IPS-20b (cell line): ENCODE measurements around the gene BDNF.

Source experiments
- H3K27ac ChIP-seq: one replicate; pipeline ENCODE4 v1.5.1; 2013; ENCODE audit warnings: low read length
- H3K27me3 ChIP-seq: 2 replicates; pipeline ENCODE4 v1.6.1; 2013; ENCODE audit warnings: mild to moderate bottlenecking, low read length, inconsistent platforms; ENCODE audit not compliant: insufficient read depth
- H3K36me3 ChIP-seq: 2 replicates; pipeline ENCODE4 v1.6.1; 2013; ENCODE audit warnings: low read depth, mild to moderate bottlenecking, inconsistent platforms, low read length, moderate library complexity; ENCODE audit not compliant: insufficient read depth
- H3K4me1 ChIP-seq: 2 replicates; pipeline ENCODE4 v1.6.1; 2013; ENCODE audit warnings: mild to moderate bottlenecking, control low read depth, inconsistent platforms, low read length, moderate library complexity; ENCODE audit not compliant: insufficient read depth
- H3K4me3 ChIP-seq: 2 replicates; pipeline ENCODE4 v1.5.1; 2013; ENCODE audit warnings: mild to moderate bottlenecking, low read length, inconsistent platforms
- H3K9ac ChIP-seq: 2 replicates; pipeline ENCODE4 v1.6.1; 2013; ENCODE audit warnings: low read depth, mild to moderate bottlenecking, inconsistent platforms, low read length, moderate library complexity
- H3K9me3 ChIP-seq: 2 replicates; pipeline ENCODE4 v1.6.1; 2013; ENCODE audit warnings: mild to moderate bottlenecking, low read depth, low read length, inconsistent platforms; ENCODE audit not compliant: insufficient read depth

The BDNF gene

DNA sequence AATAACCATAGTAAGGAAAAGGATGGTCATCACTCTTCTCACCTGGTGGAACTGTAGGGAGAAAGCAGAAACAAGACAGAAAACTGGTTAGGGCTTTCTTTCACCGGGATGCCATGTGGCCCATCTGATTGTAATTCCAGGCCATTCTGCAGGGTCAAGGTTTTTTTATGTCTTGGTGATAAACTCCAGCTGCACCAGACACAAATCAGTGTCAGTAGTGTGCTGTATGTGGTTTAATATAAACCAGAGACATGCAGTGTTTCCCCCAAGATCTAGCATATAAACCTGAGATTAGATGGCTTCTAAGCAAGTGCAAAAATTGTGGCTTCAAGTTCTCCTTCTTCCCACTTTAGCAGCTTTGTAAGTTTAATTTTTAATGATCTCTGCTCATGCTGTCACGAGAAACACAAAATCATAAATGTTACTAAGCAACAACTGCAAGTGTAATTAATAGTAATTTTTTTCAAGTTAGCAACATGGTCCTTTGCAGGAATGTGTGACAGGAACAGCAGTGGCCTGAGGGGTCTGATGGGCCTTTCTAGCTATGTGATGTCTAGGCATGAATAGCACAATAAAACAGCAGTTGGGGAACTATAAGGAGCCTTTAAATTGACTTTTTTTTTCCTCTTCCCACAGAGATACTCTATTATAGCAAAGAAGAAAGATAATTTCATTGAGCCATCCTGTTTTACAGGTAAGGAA lies 41.6 kb downstream of the BDNF start:
- Histone ChIP-seq H3K4me3 (no peak overlapping the region), H3K9me3 (no peaks in the 10 kb centered on the region), H3K4me1 (peaks cover 8% of the 10 kb centered on the region), H3K9ac (no peak overlapping the region), H3K27me3 (no peaks in the 10 kb centered on the region), H3K36me3 (no peaks in the 10 kb centered on the region), H3K27ac (no peak overlapping the region)

- peaks cover 8% of the 10 kb centered on the region for H3K4me1 ChIP-seq
- no peaks in the 10 kb centered on the region for H3K9me3 ChIP-seq
- no peak overlapping the region for H3K27ac ChIP-seq
- H3K36me3 ChIP-seq: no peaks in the 10 kb centered on the region
- H3K27me3 ChIP-seq: no peaks in the 10 kb centered on the region
- H3K4me3 ChIP-seq: no peak overlapping the region
- H3K9ac ChIP-seq: no peak overlapping the region
These were observed 43.3 kb downstream of the BDNF start for GRCh38 chr11:27656806-27657483.

DNA sequence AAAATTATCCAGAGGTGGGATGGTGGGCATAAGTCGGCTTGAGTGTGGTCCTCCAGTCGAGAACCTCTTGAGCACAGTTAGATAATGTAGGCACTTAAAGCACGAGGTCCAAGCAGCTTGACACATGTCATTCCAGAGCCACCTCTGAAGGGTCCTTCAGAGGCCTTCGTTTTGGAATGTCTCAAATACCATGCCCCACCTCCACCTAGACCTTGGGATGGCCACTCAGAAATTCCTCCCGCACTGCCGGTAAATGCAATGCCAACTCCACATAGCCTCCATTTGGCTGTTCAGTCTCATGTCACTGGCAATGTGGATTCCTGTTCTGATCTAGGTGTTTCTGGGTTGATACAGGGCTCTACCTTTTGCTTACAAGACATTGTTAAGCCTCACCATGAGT lies 43.9 kb downstream of the BDNF start:
- H3K27me3 ChIP-seq: no peaks in the 10 kb centered on the region
- no peaks in the 10 kb centered on the region for H3K36me3 ChIP-seq
- peaks cover 8% of the 10 kb centered on the region for H3K4me1 ChIP-seq
- H3K4me3 ChIP-seq: no peak overlapping the region
- no peaks in the 10 kb centered on the region for H3K9me3 ChIP-seq
- H3K27ac ChIP-seq: no peak overlapping the region
- H3K9ac ChIP-seq: no peak overlapping the region

DNA sequence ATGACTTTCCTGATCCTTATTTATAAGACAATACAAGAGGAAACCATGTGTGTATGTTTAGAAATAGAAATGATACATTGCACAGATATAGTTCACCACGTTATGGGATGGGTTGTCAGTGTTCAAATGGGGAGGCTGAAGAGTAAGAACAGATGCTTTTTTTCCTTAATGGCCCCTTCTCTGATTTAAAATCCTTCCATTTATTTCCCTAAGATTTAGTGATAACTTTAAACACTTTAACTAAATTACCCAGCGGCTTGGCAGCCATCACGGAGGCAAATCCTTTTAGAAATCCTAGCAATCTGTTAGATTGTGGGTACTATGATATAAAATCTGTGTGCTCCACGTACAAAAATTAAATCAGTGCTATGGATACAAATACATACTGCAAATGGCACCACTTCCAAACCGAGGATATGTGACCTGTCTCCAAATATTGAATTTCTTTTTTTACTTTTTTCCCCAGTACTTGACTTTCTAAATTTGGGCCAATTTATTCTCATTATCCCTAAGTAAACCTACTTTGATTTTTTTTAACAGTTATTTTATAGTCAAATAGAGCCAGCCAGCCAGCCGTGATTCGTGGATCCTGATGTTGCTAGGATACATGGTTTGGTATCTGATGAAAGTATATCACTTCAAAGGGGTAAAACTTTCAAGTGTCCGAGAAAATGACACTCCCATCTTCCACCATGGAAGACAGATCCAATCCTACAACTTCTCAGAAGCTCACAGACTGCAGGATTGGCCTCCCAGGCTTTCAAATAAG lies 46.1 kb downstream of the BDNF start:
- no peak overlapping the region for H3K27ac ChIP-seq
- no peak overlapping the region for H3K9ac ChIP-seq
- no peaks in the 10 kb centered on the region for H3K36me3 ChIP-seq
- no peak overlapping the region for H3K4me3 ChIP-seq
- H3K9me3 ChIP-seq: no peaks in the 10 kb centered on the region
- peaks cover 15% of the 10 kb centered on the region for H3K4me1 ChIP-seq
- H3K27me3 ChIP-seq: no peaks in the 10 kb centered on the region

DNA sequence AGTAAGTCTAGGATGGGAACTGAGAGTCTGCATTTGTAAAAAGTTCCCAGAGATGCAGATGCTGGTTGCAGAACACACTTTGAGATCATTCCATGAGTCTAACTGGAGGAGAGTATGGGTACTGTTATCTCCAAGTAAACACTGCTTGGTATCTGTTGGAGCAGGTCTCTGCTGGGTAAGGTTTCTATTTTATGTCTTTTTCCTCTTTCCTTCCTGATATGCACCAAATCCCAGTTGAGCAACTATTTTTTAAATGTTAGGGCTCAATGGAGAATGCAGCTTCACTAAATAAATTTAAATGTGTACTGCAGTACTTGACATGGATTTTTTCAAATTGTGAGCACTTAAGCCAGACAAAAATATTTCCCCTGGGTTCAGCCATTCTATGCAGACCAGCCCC lies 48.5 kb downstream of the BDNF start:
- no peak overlapping the region for H3K27ac ChIP-seq
- no peaks in the 10 kb centered on the region for H3K27me3 ChIP-seq
- H3K36me3 ChIP-seq: no peaks in the 10 kb centered on the region
- no peak overlapping the region for H3K4me3 ChIP-seq
- peaks cover 9% of the 10 kb centered on the region for H3K4me1 ChIP-seq
- H3K9me3 ChIP-seq: no peaks in the 10 kb centered on the region
- H3K9ac ChIP-seq: no peak overlapping the region

- no peaks in the 10 kb centered on the region for H3K36me3 ChIP-seq
- no peak overlapping the region for H3K4me3 ChIP-seq
- no peaks in the 10 kb centered on the region for H3K9me3 ChIP-seq
- H3K9ac ChIP-seq: no peak overlapping the region
- 0 out of 2 replicates have a peak, but pooled peaks cover 7% of the 10 kb centered on the region for H3K4me1 ChIP-seq
- H3K27ac ChIP-seq: no peak overlapping the region
- H3K27me3 ChIP-seq: no peaks in the 10 kb centered on the region
These were observed 49.3 kb downstream of the BDNF start for GRCh38 chr11:27650988-27651387.

DNA sequence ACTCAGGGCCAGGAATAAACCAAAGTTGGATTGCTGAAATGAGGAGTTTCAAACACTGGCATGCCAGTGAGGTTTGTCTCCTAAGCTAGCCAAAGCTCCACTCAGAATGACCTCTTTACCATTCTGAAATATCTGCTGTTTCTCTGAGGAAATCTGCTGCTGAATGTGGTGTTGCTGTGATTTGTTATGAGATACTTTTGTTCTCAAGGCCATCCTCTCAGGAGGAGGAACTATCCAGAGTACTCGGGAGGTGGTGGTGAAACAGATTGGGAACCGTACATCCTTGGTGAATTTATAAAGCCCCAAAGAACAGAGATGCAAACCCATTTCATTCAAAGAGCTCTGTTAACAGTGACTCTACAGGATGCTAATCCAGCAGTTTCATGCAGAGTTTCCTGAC lies 50.5 kb downstream of the BDNF start:
- Histone ChIP-seq H3K27me3 (no peaks in the 10 kb centered on the region), H3K9ac (no peak overlapping the region), H3K27ac (no peak overlapping the region), H3K4me3 (no peak overlapping the region), H3K4me1 (0 out of 2 replicates have a peak, but pooled peaks cover 7% of the 10 kb centered on the region), H3K36me3 (no peaks in the 10 kb centered on the region), H3K9me3 (no peaks in the 10 kb centered on the region)

DNA sequence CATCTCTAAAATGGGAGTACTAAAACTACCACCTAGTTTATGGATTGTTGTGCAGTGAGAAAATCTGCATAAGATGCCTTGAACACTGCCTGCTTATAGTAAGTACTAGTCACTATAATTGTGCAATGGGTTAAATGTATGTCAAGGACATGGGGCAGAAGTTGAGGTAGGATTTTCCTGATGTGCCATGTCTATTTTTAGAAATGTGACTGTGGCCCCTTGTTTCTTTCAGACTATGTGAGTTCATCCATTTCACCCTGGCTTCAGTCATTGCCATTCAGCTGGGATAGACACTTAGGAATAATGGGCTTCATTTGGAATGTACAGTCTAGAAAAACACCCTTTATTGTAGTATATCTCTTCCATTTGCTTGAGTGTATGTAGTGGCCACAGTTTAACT lies 51.4 kb downstream of the BDNF start:
- Histone ChIP-seq H3K36me3 (no peaks in the 10 kb centered on the region), H3K9me3 (no peaks in the 10 kb centered on the region), H3K27ac (no peak overlapping the region), H3K4me1 (0 out of 2 replicates have a peak, but pooled peaks cover 7% of the 10 kb centered on the region), H3K27me3 (no peaks in the 10 kb centered on the region), H3K4me3 (no peak overlapping the region), H3K9ac (no peak overlapping the region)

DNA sequence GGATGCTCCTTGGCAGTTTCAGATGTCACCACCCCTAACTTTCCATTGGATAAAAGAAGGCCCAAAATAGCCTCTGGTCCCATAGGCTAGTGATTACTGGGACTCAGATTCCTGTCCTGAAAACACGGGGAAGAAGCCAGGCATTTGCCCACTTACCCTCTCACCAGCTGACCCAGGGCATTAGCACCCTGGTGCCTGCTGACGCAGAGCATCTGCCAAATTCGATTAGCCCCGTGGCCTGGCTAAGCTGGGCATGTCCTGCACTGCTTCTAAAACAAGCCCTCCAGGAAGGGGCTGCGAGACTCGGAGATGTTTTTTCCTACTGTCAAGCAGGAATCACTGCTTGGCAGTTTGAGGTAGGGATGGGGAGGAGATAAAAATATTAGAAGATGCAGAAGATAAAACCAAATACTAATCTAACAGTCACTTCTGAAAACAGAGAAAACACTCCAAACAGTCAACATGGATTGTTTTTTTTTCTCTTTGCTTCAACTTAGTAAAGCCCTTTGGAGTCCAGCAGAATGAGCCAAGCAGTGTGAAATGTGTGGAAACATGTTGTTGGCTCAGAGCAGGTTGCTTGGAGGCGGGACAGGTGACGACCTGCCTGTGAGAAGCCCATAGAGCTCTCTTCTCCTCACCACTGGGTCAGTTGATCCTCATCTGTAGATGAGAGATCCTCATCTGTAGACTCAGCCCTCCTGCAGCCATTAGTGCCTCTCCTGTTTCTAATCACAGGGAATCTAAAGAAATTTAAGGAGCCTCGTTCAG lies 54.0 kb downstream of the BDNF start:
- no peak overlapping the region for H3K4me3 ChIP-seq
- no peaks in the 10 kb centered on the region for H3K27me3 ChIP-seq
- no peak overlapping the region for H3K27ac ChIP-seq
- 0 out of 2 replicates have a peak, but pooled peaks cover 7% of the 10 kb centered on the region for H3K4me1 ChIP-seq
- H3K36me3 ChIP-seq: no peaks in the 10 kb centered on the region
- no peaks in the 10 kb centered on the region for H3K9me3 ChIP-seq
- no peak overlapping the region for H3K9ac ChIP-seq

DNA sequence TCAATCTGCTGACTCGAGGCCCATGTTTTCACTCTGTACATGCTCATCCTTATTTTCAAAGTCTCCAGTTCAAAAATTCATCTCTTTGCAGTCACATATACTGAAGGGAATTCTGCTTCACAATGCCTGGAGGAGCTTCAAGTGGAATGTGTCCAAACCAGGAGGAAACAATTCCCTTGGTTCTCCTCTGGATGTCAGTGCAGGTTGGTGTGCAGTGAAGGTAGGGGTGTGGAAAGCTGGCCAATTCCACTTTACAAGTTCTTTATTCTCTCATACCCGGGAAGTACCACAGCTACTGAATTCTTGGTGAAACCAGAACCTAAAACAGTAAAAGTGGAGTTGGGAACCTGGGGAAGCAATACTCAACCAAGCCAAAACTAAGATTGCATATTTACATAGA lies 57.3 kb downstream of the BDNF start:
- H3K36me3 ChIP-seq: no peaks in the 10 kb centered on the region
- no peak overlapping the region for H3K4me3 ChIP-seq
- H3K9me3 ChIP-seq: no peaks in the 10 kb centered on the region
- H3K4me1 ChIP-seq: no peaks in the 10 kb centered on the region; the same call in 1 of the 2 replicates
- H3K27ac ChIP-seq: no peak overlapping the region
- H3K27me3 ChIP-seq: no peaks in the 10 kb centered on the region
- no peak overlapping the region for H3K9ac ChIP-seq

GRCh38 chr11:27640954-27641353 lies 59.3 kb downstream of the BDNF start:
- no peak overlapping the region for H3K4me3 ChIP-seq
- no peaks in the 10 kb centered on the region for H3K9me3 ChIP-seq
- no peaks in the 10 kb centered on the region for H3K27me3 ChIP-seq
- H3K36me3 ChIP-seq: no peaks in the 10 kb centered on the region
- H3K4me1 ChIP-seq: peaks cover 4% of the 10 kb centered on the region; the same call in 1 of the 2 replicates
- H3K27ac ChIP-seq: no peak overlapping the region
- H3K9ac ChIP-seq: no peak overlapping the region
